Eye (tissue), 1 donor: ENCODE measurements around the gene APH1B.
"Not testable (repeated sequence)": the region's sequence is repeated elsewhere in the genome, so short reads cannot be mapped to it uniquely, and the experiment has no call there.

Experiments used
- DNase-seq: peaks from one replicate; pipeline ENCODE4 v3.0.0-alpha.2; 2015

The APH1B gene

DNA sequence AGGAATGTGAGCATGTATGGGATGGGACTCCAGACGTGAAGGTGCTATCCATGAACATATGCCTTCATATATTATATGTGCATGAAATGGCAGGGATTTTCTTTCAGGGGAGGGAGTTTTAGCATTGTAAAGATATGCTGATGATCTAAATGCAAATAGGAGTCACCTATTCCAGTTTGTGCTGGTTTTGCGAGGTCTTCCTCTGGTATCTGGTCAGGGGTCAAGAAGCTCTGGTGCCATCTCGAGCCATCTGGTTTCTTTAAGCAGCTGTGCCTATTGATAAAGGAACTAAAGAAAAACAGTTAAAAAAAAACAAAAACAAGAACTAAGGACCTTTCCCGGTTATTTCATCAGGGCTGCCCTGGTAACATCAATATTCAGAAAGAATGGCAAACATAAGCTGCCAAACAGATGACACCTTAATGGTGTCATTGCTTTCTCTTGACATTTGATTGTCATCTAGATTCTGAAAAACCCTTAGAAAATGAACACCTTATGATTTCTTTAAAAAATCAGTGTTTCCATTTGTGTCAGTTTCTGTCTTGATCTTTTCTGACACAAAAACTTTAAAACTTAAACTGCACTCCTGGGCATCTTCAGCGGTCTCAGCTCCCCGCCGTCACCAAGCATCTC lies 22.7 kb downstream of the APH1B start:
- no peak for DNase-seq

DNA sequence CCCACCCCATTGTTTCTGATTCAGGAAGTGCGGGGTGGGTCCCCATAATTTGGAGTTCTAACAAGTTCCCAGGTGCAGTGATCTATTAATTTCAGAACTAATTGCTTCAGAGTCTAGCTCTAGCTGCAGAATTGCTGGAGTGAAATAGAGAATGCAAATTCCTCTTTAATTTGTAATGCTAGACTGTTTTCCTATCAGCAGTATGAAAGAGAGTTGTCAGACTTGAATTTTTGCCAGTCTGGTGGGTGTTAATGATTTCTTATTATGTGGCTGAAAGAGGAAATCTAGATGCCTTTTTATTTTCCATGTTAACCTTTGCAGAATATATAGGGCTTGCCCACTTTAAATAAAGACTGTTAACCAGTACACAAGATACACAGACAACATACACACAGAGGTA lies 23.7 kb downstream of the APH1B start:
- no peak for DNase-seq

DNA sequence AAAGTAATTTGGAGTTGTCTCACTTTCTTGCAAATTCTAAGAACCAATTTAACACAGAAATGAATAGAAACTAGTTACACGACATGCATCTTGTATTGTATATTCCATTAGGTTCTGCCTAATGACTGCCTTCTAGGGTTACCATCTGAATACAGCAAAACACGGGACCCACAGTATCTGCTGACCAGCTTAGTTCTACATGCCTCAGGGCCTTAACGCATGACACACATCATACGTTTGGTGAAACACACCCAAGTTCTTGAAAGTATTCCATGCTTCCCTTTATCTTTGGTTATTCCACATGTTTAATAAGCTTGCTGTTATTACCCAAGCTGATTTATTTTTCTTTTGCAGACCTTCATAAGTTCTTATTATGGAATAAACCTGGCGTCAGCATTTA lies 27.9 kb downstream of the APH1B start:
- DNase-seq, result no peak

DNA sequence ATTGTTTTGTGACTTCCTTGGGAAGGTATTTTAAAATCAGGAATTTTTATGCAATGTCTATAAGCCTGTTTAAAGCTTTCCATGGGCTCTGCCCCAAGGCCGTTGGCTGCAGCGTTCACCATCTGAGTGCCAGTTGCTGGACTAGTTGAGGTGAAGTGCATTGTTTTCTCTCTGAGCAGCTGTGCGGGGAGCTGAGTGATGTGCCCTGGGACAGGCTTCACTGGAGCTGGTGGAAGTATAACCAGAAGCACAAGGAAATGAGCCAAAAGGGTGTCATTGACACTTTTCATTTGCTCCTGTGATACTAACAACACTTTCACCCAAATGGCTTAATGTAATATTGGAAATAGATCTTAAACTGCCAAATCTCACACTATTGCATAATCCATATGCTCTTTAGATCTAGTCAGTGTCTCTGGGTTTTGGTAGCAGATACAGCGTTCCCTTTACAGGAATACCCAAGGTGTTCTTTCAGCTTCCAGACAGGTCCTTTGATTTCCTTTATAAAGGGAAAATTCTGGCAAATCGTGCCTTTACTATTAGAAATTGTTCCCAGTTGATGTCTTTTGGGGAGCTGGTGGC lies 29.2 kb downstream of the APH1B start:
- DNase-seq, result no peak

DNA sequence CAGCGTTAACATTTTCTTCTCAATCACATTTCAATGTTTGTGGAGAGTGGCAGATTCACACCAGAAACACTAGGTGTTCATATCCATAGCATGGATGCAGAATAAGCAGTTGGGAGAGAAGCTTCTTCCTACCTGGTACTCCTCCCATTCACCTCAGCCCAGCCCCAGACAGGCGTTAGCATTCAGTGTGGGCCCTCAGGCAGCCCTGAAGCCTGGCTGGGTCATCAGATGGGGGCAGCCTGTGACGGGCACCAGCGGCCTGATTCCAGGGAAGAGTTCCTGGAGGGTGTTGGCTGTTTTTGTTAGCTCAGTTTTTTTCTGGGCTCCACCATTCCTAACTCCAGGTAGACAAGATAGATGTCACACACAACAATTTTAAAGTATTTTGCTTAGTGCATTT lies 31.1 kb downstream of the APH1B start:
- DNase-seq, result no peak

DNA sequence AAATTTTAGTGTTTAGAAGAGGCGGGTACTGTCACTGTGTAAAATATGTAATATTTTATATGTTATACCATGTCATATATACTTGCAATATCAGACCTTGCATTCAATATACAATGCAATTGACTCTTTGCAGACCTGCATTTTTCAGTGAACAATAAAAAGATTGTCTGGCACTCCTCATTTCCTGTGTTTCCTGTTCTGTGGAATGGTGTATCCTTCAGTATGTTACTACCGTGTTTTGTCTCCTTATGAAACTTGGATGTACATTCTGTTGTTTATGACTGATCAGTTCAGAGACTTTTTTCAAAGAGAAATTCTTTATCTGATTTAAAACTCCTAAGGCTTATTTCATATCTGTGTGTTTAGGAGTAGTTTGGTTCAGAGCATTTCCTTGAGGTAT lies 31.5 kb downstream of the APH1B start:
- DNase-seq, result no peak

DNA sequence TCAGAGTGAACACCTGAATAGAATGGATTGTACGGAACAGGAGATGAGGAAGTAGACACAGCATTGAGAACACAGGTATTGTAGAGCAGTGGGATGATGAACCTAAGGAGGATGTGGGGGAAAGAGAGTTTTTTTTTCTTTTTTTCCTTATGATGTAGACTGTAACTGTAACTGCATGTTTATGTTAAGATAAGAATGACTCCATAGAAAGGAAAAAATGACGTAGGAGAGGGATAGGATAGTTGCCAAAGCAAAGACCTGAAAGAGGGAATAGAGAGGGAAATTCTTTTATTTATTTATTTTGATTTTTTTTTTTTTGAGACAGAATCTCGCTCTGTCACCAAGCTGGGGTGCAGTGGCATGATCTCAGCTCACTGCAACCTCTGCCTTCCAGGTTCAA lies 33.2 kb downstream of the APH1B start:
- DNase-seq, result no peak

DNA sequence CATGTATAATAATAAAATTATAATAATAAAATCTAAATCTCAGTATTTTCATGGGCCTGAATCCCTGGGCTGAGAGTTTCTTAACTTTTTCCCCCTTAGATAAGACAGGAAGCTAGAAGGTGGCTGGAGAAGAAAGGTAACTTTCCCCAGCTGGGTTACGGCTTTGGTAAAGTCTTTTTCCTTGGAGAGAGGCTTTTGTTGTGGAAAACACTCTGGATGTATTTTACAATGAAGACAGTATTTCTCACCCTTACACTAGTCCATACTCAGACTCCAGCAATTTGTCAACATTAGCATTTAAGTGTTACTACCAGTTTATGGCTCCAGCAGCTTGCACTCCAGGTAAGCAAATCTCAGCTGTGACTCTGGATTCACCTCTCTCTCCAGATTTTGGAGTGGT lies 34.9 kb downstream of the APH1B start:
- DNase-seq, result no peak

DNA sequence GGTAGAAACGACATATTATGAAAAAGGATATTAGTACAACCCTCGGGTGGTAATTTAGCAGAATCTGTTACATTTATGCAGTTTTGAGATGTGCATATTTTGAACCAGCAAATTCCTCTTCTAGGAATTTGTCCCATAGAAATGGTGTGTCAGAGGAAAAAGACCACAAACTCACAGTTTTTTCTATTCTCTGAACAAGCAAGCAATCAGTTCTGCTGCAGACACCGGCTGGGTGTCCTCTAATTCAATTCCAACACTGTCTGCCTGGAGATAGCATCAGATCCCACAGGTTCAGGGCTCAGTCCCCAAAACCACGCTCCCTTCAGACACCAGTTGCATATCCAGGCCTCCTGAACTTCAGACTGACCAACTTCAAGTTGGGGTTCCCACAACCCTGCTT lies 36.4 kb downstream of the APH1B start:
- no peak for DNase-seq

DNA sequence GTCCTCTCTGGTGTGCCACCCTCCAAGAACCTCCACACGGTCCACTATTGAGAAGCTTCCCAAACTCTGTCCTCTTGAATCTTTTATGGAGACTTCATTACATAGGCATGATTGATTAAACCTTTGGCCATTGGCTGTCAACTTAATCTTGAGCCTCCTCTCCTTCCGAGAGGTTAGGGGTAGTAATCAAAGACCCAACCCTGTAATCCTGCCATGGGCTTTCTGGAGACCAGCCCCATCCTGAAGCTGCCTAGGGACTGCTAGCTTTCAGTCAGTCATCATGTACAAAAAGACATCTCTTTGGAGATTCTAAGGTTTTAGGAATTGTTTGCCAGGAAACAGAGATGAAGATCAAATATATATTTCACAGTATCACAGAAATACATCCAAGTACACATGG lies 37.0 kb downstream of the APH1B start:
- no peak for DNase-seq

DNA sequence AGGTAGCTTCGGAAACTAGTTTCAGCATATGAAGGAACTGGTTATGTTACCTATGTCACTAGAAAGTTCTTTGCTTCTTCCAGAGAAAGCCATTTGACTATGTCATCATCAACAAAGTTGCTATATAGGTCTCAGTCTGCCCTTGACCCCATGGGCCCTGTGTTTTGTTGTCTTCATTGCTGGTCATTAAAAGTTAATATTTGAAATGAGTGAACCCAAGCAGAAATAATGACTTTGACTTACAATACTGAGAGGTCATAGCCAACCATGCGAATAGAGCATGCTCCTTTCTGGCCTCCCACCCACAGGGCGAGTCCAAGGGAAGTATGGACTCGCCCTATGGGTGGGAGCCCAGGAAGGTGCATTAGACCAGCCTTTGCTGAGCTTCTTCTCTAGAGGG lies 40.9 kb downstream of the APH1B start:
- no peak for DNase-seq

DNA sequence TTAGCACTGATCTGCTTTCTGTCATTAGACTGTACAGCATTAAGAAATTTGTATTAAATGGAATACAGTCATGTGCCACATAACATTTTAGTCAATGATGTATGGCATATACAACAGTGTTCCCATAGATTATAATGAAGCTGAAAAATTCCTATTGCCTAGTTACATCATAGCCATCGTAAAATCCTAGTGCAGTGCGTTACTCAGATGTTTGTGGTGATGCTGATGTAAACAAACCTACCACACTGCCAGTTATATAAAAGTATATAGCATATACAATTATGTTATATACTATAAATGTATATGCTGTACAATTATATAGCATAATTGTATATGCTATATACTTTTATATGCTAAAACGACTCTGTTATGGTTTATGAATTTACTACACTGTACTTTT lies 41.7 kb downstream of the APH1B start:
- DNase-seq, result no peak

DNA sequence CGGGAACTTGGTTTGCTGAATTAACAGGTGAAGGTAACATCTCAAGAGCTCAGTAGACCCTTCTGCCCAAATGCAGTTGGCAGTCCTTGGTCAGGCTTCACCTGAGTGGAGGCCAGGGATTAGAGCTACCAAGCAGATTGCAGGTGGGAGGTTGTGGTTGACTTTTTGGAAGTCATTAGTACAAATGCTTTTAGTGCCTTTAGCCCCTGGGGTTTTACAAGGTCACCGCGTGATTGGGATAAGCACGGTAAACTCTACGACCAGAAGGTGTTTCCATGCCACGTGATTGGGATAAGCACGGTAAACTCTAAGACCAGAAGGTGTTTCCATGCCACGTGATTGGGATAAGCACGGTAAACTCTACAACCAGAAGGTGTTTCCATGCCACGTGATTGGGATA lies 43.0 kb downstream of the APH1B start:
- not testable (repeated sequence) for DNase-seq

DNA sequence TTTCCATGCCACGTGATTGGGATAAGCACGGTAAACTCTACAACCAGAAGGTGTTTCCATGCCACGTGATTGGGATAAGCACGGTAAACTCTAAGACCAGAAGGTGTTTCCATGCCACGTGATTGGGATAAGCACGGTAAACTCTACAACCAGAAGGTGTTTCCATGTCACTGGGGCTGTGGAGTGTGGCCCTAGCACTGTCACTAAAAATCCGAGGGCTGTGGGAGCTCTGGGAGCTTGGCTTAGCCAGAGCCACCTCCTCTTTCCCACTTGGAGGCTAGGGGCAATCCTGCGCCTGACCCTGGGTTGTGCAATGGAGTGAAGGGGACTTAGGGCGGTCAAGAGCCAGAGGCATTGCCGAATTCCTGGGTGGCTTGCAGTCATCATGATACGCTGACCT lies 43.6 kb downstream of the APH1B start:
- not testable (repeated sequence) for DNase-seq

DNA sequence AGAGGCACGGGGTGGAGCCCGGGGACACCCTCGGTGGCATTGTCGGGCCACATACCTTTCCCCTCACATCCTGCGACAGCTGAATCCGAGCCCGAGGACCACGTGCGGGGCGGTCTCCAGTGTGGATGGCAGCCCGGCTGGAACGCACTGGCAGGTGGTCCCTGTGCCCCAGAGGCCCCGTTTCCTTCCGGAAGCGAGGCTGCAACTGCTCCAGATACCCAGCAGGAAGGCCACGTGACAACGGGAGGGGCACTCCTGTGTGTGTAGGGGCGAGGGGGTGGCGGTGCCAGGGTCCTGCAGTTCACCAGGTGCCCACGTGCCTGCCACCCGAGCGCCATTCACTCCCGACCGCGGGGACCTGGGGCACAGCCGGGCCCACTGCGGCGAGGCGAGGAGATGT lies 44.1 kb downstream of the APH1B start:
- DNase-seq, result no peak

DNA sequence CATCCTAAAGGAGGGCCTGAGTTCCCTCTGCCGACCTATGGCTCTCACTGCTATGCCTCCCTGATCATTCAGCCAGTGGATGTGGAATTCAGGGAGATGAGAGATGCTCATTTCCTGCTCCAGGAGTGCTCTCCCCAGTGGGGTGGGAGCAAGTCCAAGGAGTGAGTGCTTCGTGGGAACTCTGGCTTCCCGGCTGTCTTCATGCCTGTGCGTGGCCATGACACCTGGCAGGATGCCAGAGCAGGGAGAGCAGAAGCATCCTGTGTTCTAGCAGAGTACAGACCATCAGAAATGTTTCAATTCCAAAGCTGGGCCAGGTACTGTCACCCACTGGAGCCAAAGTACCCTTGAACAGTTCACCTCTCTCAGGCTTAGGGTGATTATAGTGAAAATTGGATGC lies 45.1 kb downstream of the APH1B start:
- no peak for DNase-seq

DNA sequence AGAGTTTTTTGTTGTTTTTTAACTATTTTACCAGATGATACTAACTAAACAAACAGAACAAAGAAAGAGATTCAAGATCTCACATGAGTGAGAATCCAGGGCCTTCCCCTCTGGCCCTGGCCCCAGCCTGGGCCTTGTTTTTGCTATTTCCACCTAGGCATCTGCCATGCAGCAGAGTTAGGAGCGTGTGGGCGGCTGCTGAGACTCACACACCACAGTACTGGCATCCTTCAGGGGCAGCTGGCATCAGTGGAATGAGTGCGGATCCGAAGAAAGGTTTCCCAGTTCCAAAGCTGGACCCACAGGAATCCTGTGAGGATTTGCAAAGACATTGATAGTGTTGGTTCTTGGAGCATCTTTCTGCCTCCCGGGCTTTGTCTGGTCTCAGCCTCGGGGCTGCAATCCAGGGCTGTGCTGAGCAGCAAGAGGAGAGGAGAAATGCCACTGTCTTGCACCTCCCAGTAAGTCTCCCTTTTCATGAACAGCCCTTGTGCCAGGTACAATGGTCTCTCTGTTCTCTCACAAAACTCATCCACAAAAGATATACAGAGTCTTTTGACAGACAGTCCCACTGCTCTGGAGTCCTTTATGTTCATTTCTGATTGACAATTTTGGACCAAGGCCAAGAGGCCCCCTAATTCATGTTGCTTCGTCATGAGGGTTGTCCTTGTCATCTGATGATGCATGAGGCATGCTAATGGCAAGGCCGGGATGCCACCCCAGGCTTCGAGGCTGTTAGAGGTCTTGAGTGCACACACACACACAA lies 46.6 kb downstream of the APH1B start:
- peak; percentile 54 for DNase-seq

DNA sequence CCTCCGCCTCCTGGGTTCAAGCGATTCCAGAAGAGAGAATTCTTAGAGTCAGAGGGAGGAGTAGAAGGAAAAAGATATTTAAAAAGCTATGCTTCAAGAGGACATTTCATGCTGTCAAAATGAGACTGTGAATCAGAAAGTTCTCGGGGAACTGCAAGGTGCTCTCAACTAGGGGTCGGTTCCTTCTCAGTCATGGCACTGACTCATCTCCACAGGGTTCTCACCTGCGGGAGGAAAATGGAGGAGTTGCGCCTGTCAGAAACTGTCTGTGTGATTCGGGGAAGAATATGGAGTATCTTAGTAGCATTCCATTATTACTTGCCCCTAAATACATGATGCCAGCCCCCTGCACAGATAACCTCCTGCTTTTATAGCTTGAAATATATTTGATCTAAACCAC lies 47.4 kb downstream of the APH1B start:
- DNase-seq, result no peak

DNA sequence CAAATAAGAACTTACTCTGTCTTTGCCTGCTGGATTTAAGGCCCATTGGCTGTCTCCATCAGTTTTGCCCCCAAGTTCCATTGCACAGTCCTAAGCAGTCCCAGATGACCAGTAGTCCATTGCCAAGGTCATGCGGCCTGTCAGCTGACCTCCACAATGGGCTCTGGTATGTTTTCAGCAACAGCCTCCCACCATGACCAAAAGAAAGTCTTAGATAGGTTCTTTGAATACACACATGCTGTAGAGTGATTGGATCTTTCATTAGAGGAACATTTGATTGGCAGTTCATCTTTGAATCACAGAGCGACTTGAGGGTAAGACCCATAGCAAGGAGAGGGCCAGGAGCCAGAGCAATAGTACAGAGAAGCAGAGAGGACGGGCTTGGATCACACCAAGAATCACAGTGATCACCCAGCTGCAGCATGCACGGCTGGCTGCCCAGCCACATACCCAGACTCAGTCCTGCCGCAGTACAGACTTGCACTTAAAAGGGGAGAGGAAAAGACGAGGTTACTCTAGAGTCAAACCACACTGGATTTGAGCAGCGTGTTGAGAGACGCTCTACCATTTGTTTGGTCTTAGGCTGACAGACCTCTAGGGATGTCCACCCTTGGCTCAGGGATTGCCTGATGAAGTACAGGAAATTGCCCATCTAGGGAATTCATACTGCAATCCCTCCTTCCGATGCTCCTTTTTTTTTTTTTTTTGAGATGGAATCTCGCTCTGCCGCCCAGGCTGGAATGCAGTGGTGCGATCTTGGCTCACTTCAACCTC lies 50.4 kb downstream of the APH1B start:
- no peak for DNase-seq

DNA sequence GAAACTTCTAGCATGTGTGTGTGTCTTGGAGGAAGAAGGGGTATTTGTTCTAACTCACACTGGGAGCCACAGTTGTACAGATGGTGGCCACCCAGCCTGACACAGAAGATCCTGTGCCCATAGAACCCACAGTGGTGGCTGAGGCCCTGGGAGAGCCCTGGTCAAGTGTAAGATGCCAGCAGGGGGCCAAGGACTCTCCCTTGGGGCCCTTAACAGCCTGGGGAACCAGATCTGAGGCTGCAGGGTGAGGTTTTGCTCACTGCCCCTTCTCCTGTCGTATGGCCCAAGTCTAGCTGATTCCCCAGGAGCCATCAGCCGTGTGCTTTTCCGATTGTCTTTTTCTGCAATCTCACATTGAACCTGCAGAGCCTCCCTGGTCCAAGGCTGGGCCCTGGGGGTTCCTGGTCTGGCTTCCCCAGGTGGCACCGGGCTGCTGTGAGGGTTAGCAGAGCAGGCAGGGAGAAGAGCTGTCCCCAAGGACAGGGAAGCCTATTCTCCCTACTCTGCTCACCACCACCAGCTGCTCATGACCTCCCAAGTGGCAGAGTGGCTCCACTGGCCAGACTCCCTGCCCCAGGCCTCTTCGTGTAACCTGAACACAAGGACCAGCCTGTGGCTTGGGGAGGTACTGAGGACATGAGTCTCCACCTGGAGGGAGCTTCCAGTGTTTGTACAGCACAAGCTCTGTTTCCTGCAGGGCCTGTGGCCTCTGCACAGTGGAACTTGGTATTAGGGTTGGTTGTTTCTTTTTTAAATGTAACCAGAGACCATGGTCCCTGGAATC lies 52.4 kb downstream of the APH1B start:
- no peak for DNase-seq

DNA sequence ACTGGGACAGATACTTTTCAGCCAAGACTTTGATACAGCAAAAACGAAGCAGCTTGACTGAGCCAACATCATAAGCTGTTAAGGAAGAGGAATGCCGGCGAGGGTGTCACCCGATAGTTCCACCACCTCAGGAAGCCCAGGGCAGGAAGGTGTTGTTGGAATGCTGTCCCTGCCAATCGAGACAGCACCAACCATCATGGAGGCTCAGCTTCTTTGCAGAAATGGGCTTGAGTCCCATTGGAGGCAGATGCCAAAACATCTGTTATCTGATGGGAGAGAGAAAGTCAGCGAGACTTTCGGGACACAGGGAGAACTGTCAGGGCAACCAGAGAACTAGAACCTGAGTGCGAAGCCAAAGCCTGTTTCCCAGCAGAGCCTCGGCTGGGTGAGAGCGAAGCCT lies 53.5 kb downstream of the APH1B start:
- DNase-seq, result no peak

DNA sequence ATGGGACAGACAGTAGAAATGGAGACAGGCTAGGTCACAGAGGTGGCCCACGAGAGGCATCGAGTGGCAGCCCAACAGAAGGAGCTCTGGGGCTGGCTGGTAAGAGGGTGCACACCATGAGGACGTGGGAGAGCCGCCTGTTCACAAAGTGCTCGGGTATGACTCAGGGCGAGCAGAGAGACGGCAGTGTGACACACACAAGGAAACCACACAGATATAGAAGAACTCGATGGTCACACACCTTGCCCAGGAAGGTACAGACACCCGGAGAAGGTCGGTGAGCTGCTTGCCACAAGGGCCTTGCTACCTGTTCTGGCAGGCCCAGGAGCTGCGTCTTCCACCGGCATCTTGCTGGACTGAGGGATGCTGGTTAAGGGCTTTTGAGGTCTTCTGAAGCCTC lies 54.1 kb downstream of the APH1B start:
- no peak for DNase-seq
